HCT116 (cell line): ENCODE data around the gene MAPK6. TPM values are rescaled to one million over a fixed set of nuclear protein-coding genes. Genes with fewer than 3 reads are reported as not detected.
A peak's percentile ranks its signal among the peaks of the same experiment; 100 is the strongest.

Experiments used
- ATAC-seq: fragments of 200-7000 bp; cut with Tn5 transposase; 2 replicates; pipeline ENCODE4 v1.9.1; 2020; ENCODE audit warnings: mild to moderate bottlenecking, moderate library complexity
- BruUV-seq: library from RNA; stranded (reverse); fragments of 400-500 nt; replicated peaks from 2 replicates; lab custom pipeline; 2021; lab: Mats Ljungman, UMichigan
- CTCF ChIA-PET: fragments of 300-600 bp; sonication (Branson Sonifier 250); formaldehyde crosslinking; loops from one replicate; lab custom pipeline; 2021; ENCODE audit warnings: antibody characterized with exemption; lab: Charles Lee
- POLR2A ChIA-PET: fragments of 300-600, 350-600 bp; sonication (Branson Sonifier 250); formaldehyde crosslinking; loops from one replicate; lab custom pipeline; 2021; ENCODE audit warnings: antibody characterized with exemption; lab: Charles Lee
- RAD21 ChIA-PET, 2 experiments: fragments of 300-600 bp; sonication (Branson Sonifier 250); formaldehyde crosslinking; loops; one replicate each; lab custom pipeline; 2023; ENCODE audit warnings: low total read pairs in 2 of 2; ENCODE audit not compliant: uncharacterized antibody in 2 of 2, unreplicated experiment in 2 of 2, low non-redundant PET in 1 of 2; lab: Charles Lee
- DNase-seq: peaks from one replicate; pipeline ENCODE4 v3.0.0-alpha.2; 2010; ENCODE audit warnings: low read depth, low spot score
- H2AFZ ChIP-seq: fragments of 200-600 bp; shearing (Covaris generic), sonication (generic); 2 replicates; pipeline ENCODE4 v1.6.1; 2017; ENCODE audit warnings: low read depth, mixed run types, mixed read lengths, antibody characterized with exemption, low read length; ENCODE audit not compliant: poor library complexity, severe bottlenecking
- H3K27ac ChIP-seq: 2 replicates; pipeline ENCODE4 v1.5.1; 2012; ENCODE audit warnings: low read depth, low read length
- H3K27me3 ChIP-seq: fragments of 200-600 bp; sonication (generic); 2 replicates; pipeline ENCODE4 v1.6.1; 2016; ENCODE audit warnings: mixed run types, low read length, mixed read lengths; ENCODE audit not compliant: insufficient read depth
- H3K36me3 ChIP-seq, 2 experiments: fragments of 200-500 bp in 1 of 2; fragments of 200-600 bp in 1 of 2; sonication (Bioruptor generic) in 1 of 2; sonication (generic) in 1 of 2; 2 replicates each; pipeline versions ENCODE4 v1.5.1 to v1.6.1; 2014 to 2016; ENCODE audit warnings: low read length in 2 of 2, inconsistent platforms in 1 of 2, mixed read lengths in 1 of 2, mixed run types in 1 of 2; ENCODE audit not compliant: insufficient read depth in 2 of 2, control insufficient read depth in 1 of 2
- H3K4me1 ChIP-seq, 2 experiments: fragments of 200-600 bp in 1 of 2; sonication (generic) in 1 of 2; 2 replicates each; pipeline versions ENCODE4 v1.5.1 to v1.6.1; 2012 to 2017; ENCODE audit warnings: low read length in 2 of 2, inconsistent platforms in 1 of 2, mild to moderate bottlenecking in 1 of 2, mixed read lengths in 1 of 2, mixed run types in 1 of 2, moderate library complexity in 1 of 2; ENCODE audit not compliant: insufficient read depth in 2 of 2, control insufficient read depth in 1 of 2
- H3K4me2 ChIP-seq: fragments of 200-600 bp; sonication (generic); 2 replicates; pipeline ENCODE4 v1.6.1; 2017; ENCODE audit warnings: mixed run types, low read length, mixed read lengths
- H3K4me3 ChIP-seq, 2 experiments: fragments of 200-600 bp in 1 of 2; sonication (generic) in 1 of 2; replicated peaks in 1 of 2; 2 replicates each; pipeline ENCODE4 v1.5.1; 2011 to 2016; ENCODE audit warnings: low read length in 2 of 2, control low read depth in 1 of 2, low read depth in 1 of 2, mild to moderate bottlenecking in 1 of 2, mixed read lengths in 1 of 2, mixed run types in 1 of 2
- H3K79me2 ChIP-seq: fragments of 200-600 bp; sonication (generic); 2 replicates; pipeline ENCODE4 v1.6.1; 2017; ENCODE audit warnings: mild to moderate bottlenecking, mixed run types, low read length, moderate library complexity, mixed read lengths; ENCODE audit not compliant: insufficient read depth
- H3K9ac ChIP-seq: fragments of 200-600 bp; sonication (generic); 2 replicates; pipeline ENCODE4 v1.6.1; 2016; ENCODE audit warnings: low read length, mixed read lengths
- H3K9me2 ChIP-seq: fragments of 200-600 bp; sonication (generic), shearing (Covaris generic); 2 replicates; pipeline ENCODE4 v1.6.1; 2017; ENCODE audit warnings: mixed run types, mild to moderate bottlenecking, moderate library complexity; ENCODE audit not compliant: insufficient read depth
- H3K9me3 ChIP-seq, 2 experiments: fragments of 200-500 bp in 1 of 2; fragments of 200-600 bp in 1 of 2; sonication (Bioruptor generic) in 1 of 2; sonication (generic) in 1 of 2; 2 replicates each; pipeline ENCODE4 v1.6.1; 2014 to 2017; ENCODE audit warnings: low read length in 2 of 2, mixed read lengths in 2 of 2, inconsistent platforms in 1 of 2, low read depth in 1 of 2, mild to moderate bottlenecking in 1 of 2, mixed run types in 1 of 2, moderate library complexity in 1 of 2; ENCODE audit not compliant: control insufficient read depth in 1 of 2, insufficient read depth in 1 of 2
- H4K20me1 ChIP-seq: fragments of 200-600 bp; sonication (generic), shearing (Covaris generic); 2 replicates; pipeline ENCODE4 v1.6.1; 2017; ENCODE audit warnings: mixed run types, mild to moderate bottlenecking, moderate library complexity; ENCODE audit not compliant: insufficient read depth
- CBX3 ChIP-seq: IDR thresholded peaks from 2 replicates; pipeline ENCODE4 v1.6.1; 2012; ENCODE audit warnings: low read depth
- EGR1 ChIP-seq: IDR thresholded peaks from 2 replicates; pipeline ENCODE4 v1.6.1; 2012; ENCODE audit warnings: low read depth
- ELF1 ChIP-seq: IDR thresholded peaks from 2 replicates; pipeline ENCODE4 v1.6.1; 2012; ENCODE audit warnings: low read depth, borderline replicate concordance
- EZH2phosphoT487 ChIP-seq: fragments of 200-600 bp; IDR thresholded peaks from 2 replicates; pipeline ENCODE4 v1.6.1; 2018; ENCODE audit warnings: antibody characterized with exemption, borderline replicate concordance
- FOSL1 ChIP-seq: IDR thresholded peaks from 2 replicates; pipeline ENCODE4 v1.6.1; 2012; ENCODE audit warnings: low read depth
- JUND ChIP-seq: IDR thresholded peaks from 2 replicates; pipeline ENCODE4 v1.6.1; 2012
- MAX ChIP-seq: IDR thresholded peaks from 2 replicates; pipeline ENCODE4 v1.6.1; 2012
- POLR2AphosphoS5 ChIP-seq: IDR thresholded peaks from 2 replicates; pipeline ENCODE4 v1.6.1; 2011; ENCODE audit warnings: mild to moderate bottlenecking, low read depth, low read length, moderate library complexity
- RAD21 ChIP-seq: IDR thresholded peaks from 2 replicates; pipeline ENCODE4 v1.6.1; 2012; ENCODE audit warnings: low read depth, mild to moderate bottlenecking
- SP1 ChIP-seq: IDR thresholded peaks from 2 replicates; pipeline ENCODE4 v1.6.1; 2012; ENCODE audit warnings: low read depth
- SRF ChIP-seq: IDR thresholded peaks from 2 replicates; pipeline ENCODE4 v1.6.1; 2012; ENCODE audit warnings: low read depth
- TCF7L2 ChIP-seq: IDR thresholded peaks from 2 replicates; pipeline ENCODE4 v1.7.0; 2011; ENCODE audit warnings: borderline replicate concordance, inconsistent platforms; ENCODE audit not compliant: insufficient read depth, insufficient read length; ENCODE audit errors: extremely low read depth
- ZFX ChIP-seq: fragments of 450-650 bp; IDR thresholded peaks from 2 replicates; pipeline ENCODE4 v1.6.1; 2017
- ZNF274 ChIP-seq: fragments of 200-500 bp; sonication (Bioruptor generic); IDR thresholded peaks from 2 replicates; pipeline ENCODE4 v1.6.1; 2014; ENCODE audit warnings: mild to moderate bottlenecking, low read depth, low read length, inconsistent platforms
- intact Hi-C: fragments of 100-400 bp; cut with micrococcal nuclease; formaldehyde crosslinking; loops from 2 replicates; pipeline ENCODE4 v1.10.0; 2022
- total RNA-seq: library from RNA; stranded (reverse); gene quantifications from one replicate; pipeline ENCODE4 v1.2.1, GENCODE V29; 2021; ENCODE audit not compliant: unreplicated experiment
- TF ChIP-seq, protein P1 (sequence below): IDR thresholded peaks from 2 replicates; pipeline ENCODE4 v1.6.1; 2012; ENCODE audit warnings: low read depth
- TF ChIP-seq, protein P2 (sequence below), 3 experiments: fragments of 200-600 bp in 1 of 3; sonication (generic) in 1 of 3; IDR thresholded peaks in 2 of 3; conservative IDR thresholded peaks in 1 of 3; 2 replicates each; pipeline ENCODE4 v1.5.1; 2012 to 2017; ENCODE audit warnings: low read depth in 2 of 3, low read length in 2 of 3, antibody characterized with exemption in 1 of 3, borderline replicate concordance in 1 of 3, control low read depth in 1 of 3, mild to moderate bottlenecking in 1 of 3, mixed read lengths in 1 of 3, mixed run types in 1 of 3, moderate library complexity in 1 of 3; ENCODE audit not compliant: insufficient read depth in 1 of 3
- TF ChIP-seq, protein P3 (sequence below): IDR thresholded peaks from 2 replicates; pipeline ENCODE4 v1.6.1; 2011; ENCODE audit warnings: mild to moderate bottlenecking, low read length, moderate library complexity; ENCODE audit not compliant: insufficient replicate concordance; ENCODE audit errors: extremely low read depth

The MAPK6 gene
- total RNA-seq, 1 experiment from 2014 or later = 57.4 TPM

DNA sequence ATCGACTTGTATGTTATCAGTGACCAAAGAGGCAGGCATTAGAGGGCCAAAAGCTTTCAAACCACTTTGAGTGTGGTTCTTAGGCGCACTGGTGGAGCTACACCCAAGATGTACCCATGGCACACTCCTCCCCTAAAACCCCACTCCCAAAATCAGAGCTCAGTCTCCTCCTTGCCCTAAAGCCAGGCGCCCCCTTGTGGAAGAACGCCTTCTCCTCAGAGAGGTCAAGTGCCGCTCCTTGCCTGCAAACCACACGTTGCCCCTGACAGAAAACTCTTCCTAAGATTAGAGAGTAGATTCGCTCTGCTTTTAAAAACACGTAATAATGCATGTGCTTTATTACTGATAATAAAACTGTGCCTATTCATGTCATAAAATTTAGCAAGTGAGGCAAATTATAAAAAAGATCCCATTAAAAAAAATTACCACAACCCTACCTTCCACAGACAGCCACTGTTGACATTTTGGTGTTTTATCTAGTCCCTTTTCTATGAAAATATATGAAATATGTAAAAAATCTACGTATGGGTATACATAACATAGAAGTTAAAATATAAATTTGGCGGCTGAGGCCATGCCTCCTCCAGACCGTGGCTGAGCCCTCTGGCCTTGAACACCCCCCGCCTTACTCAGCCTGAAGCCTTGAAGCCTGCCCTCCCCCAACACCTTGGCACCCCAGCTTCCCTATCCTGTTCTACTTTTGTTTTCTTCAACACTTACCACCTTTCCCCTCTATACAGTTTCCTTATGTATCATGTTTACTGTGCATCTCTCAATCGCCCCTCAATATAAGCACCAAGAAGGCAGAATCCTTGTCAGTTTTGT is 60.1 kb downstream of the MAPK6 start:
- H3K4me3 ChIP-seq = no peak overlapping the region
- POLR2A ChIA-PET = interaction anchor here (1.1 kb wide), 1 partner anchor 107 kb away, joined by 3 read pairs; the partner anchor contains the start of gene LEO1
- TF ChIP-seq TCF7L2 (no peak), JUND (no peak), EGR1 (no peak), EZH2phosphoT487 (no peak), ELF1 (no peak), ZNF274 (no peak), MAX (no peak), RAD21 (peak; percentile 85), CBX3 (no peak), FOSL1 (no peak), SP1 (no peak), ZFX (no peak), SRF (no peak), POLR2AphosphoS5 (no peak)
- TF ChIP-seq, protein P1, sequence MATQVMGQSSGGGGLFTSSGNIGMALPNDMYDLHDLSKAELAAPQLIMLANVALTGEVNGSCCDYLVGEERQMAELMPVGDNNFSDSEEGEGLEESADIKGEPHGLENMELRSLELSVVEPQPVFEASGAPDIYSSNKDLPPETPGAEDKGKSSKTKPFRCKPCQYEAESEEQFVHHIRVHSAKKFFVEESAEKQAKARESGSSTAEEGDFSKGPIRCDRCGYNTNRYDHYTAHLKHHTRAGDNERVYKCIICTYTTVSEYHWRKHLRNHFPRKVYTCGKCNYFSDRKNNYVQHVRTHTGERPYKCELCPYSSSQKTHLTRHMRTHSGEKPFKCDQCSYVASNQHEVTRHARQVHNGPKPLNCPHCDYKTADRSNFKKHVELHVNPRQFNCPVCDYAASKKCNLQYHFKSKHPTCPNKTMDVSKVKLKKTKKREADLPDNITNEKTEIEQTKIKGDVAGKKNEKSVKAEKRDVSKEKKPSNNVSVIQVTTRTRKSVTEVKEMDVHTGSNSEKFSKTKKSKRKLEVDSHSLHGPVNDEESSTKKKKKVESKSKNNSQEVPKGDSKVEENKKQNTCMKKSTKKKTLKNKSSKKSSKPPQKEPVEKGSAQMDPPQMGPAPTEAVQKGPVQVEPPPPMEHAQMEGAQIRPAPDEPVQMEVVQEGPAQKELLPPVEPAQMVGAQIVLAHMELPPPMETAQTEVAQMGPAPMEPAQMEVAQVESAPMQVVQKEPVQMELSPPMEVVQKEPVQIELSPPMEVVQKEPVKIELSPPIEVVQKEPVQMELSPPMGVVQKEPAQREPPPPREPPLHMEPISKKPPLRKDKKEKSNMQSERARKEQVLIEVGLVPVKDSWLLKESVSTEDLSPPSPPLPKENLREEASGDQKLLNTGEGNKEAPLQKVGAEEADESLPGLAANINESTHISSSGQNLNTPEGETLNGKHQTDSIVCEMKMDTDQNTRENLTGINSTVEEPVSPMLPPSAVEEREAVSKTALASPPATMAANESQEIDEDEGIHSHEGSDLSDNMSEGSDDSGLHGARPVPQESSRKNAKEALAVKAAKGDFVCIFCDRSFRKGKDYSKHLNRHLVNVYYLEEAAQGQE = no peak
- TF ChIP-seq, protein P2, sequence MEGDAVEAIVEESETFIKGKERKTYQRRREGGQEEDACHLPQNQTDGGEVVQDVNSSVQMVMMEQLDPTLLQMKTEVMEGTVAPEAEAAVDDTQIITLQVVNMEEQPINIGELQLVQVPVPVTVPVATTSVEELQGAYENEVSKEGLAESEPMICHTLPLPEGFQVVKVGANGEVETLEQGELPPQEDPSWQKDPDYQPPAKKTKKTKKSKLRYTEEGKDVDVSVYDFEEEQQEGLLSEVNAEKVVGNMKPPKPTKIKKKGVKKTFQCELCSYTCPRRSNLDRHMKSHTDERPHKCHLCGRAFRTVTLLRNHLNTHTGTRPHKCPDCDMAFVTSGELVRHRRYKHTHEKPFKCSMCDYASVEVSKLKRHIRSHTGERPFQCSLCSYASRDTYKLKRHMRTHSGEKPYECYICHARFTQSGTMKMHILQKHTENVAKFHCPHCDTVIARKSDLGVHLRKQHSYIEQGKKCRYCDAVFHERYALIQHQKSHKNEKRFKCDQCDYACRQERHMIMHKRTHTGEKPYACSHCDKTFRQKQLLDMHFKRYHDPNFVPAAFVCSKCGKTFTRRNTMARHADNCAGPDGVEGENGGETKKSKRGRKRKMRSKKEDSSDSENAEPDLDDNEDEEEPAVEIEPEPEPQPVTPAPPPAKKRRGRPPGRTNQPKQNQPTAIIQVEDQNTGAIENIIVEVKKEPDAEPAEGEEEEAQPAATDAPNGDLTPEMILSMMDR (IDR thresholded peaks at IDR 0.05 in 2 of 3, conservative IDR thresholded peaks at IDR 0.05 in 1 of 3; ENCODE audit: borderline replicate concordance in 1 of 3, insufficient read depth in 1 of 3, low read depth in 2 of 3, low read length in 2 of 3) = peak; percentile 69 to 93 (median 92)
- TF ChIP-seq, protein P3, sequence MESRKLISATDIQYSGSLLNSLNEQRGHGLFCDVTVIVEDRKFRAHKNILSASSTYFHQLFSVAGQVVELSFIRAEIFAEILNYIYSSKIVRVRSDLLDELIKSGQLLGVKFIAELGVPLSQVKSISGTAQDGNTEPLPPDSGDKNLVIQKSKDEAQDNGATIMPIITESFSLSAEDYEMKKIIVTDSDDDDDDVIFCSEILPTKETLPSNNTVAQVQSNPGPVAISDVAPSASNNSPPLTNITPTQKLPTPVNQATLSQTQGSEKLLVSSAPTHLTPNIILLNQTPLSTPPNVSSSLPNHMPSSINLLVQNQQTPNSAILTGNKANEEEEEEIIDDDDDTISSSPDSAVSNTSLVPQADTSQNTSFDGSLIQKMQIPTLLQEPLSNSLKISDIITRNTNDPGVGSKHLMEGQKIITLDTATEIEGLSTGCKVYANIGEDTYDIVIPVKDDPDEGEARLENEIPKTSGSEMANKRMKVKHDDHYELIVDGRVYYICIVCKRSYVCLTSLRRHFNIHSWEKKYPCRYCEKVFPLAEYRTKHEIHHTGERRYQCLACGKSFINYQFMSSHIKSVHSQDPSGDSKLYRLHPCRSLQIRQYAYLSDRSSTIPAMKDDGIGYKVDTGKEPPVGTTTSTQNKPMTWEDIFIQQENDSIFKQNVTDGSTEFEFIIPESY = no peak
- TF ChIP-seq, all 23 proteins: peak for 2
- Histone ChIP-seq H3K9ac (no peak overlapping the region), H3K9me2 (no peaks in the 10 kb centered on the region), H2AFZ (peak overlapping the region; percentile 58), H3K4me2 (no peak overlapping the region), H4K20me1 (no peaks in the 10 kb centered on the region), H3K4me1 (peaks cover 0 to 13% of the 10 kb centered on the region in 2 experiments; a peak in 3 of 4 replicates), H3K27ac (no peak overlapping the region), H3K36me3 (no peaks in the 10 kb centered on the region), H3K9me3 (no peaks in the 10 kb centered on the region), H3K27me3 (no peaks in the 10 kb centered on the region), H3K79me2 (no peaks in the 10 kb centered on the region)
- BruUV-seq = no TSS peak
- intact Hi-C loops = loop anchor here (1.0 to 10.0 kb wide), 4 partner anchors 58 to 424 kb away; no protein-coding TSS in a partner anchor
- ATAC-seq = peak; percentile 92
- ChIA-PET RAD21 (no interaction called here), CTCF (interaction anchor here (0.7 to 1.8 kb wide), 17 partner anchors 10 to 429 kb away, joined by 3 to 10 read pairs (median 4); partner anchors contain the start of gene LEO1)
- peak; percentile 54 for DNase-seq
